ENCODE measurements around the gene ATP6V1G1. TPM values are rescaled to one million over a fixed set of nuclear protein-coding genes. Genes with fewer than 3 reads are reported as not detected.

ATP6V1G1 gene
- total RNA-seq, 1 donor from 2014 or later: 188 TPM

DNA sequence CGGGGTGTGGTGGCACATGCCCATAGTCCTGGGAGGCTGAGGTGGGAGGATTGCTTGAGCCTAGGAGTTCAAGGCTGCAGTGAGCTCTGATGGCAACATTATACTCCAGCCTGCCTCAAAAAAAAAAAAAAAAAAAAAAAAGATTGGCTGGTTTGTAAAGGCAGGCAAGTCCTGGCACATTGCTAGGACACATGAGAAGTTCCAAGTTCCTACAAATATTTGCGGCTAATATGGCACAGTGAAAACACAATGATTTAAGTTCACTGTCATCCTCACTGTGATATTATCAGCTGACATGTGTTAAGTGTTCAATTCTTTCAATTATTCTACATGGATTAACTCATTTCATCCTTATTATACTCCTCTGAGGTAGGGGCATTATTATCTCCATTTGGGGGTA, 43.6 kb downstream of the ATP6V1G1 start:
- Mint-ChIP-seq H3K27ac (ENCODE audit: unreplicated experiment) (no peak overlapping the region), H3K4me3 (ENCODE audit: unreplicated experiment) (no peak overlapping the region), H3K4me1 (ENCODE audit: low read depth, unreplicated experiment) (no peaks in the 10 kb centered on the region), H3K36me3 (ENCODE audit: low read depth, unreplicated experiment) (peaks cover 32% of the 10 kb centered on the region), H3K27me3 (ENCODE audit: low read depth, unreplicated experiment) (no peaks in the 10 kb centered on the region), H3K9me3 (ENCODE audit: unreplicated experiment) (no peaks in the 10 kb centered on the region)
- Histone ChIP-seq H3K4me3 (ENCODE audit: insufficient read depth, low read depth, low read length) (no peak overlapping the region), H3K27ac (ENCODE audit: low read depth, low read length) (no peak overlapping the region), H3K27me3 (ENCODE audit: insufficient read depth, low read length) (no peaks in the 10 kb centered on the region), H3K9me3 (ENCODE audit: insufficient read depth, low read depth, low read length) (no peaks in the 10 kb centered on the region), H4K20me1 (ENCODE audit: insufficient read depth, low read length) (no peaks in the 10 kb centered on the region), H3K4me1 (ENCODE audit: insufficient read depth, low read length) (no peaks in the 10 kb centered on the region), H3K9ac (ENCODE audit: low read length) (no peak overlapping the region), H3K36me3 (ENCODE audit: insufficient read depth, low read length) (no peaks in the 10 kb centered on the region), H3K79me2 (ENCODE audit: insufficient read depth, low read length) (no peaks in the 10 kb centered on the region), H2AFZ (ENCODE audit: low read depth, low read length) (no peak overlapping the region), H3K4me2 (ENCODE audit: low read length) (no peak overlapping the region)
- DNase-seq (ENCODE audit: low read depth) (no peak), FAIRE-seq (no peak)
- no peak for TF ChIP-seq CTCF (IDR thresholded peaks at IDR 0.05; ENCODE audit: insufficient read depth, low read depth, low read length)
- TF ChIP-seq EZH2 (IDR thresholded peaks at IDR 0.05; ENCODE audit: insufficient read depth, low read length): no peak

DNA sequence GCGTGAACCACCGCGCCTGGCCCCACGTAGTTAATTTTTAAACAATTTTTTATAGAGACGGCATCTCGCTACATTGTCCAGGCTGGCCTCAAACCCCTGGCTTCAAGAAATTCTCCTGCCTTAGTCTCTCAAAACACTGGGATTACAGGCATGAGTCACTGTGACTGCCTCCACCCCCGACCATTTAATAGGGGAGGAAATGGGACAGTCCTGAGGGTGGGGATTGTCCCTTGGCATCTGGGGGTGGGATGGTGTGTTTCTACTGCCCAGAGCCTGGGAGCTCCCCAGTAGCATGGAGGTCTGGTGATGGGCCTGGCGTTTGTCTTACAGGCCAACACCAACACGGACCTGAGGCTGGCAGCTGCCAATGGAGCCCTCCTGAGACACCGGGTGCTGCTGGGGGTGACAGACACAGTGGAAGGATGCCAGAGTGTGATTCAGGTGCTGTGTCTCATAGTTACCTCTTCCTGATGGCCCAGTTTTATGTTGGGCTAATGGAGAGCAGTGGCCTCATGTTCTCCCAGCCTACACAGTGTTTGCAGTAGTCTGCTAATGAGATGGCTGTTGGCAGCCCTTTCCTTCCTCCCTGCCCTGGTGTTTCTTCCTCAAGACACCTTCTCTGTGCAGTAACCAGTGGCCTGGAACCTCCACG, 46.0 kb downstream of the ATP6V1G1 start:
- Mint-ChIP-seq H3K27me3 (ENCODE audit: low read depth, unreplicated experiment) (no peaks in the 10 kb centered on the region), H3K36me3 (ENCODE audit: low read depth, unreplicated experiment) (peaks cover 38% of the 10 kb centered on the region), H3K9me3 (ENCODE audit: unreplicated experiment) (no peaks in the 10 kb centered on the region), H3K27ac (ENCODE audit: unreplicated experiment) (no peak overlapping the region), H3K4me1 (ENCODE audit: low read depth, unreplicated experiment) (no peaks in the 10 kb centered on the region), H3K4me3 (ENCODE audit: unreplicated experiment) (no peak overlapping the region)
- Histone ChIP-seq H3K79me2 (ENCODE audit: insufficient read depth, low read length) (no peaks in the 10 kb centered on the region), H3K4me3 (ENCODE audit: insufficient read depth, low read depth, low read length) (no peak overlapping the region), H3K4me2 (ENCODE audit: low read length) (no peak overlapping the region), H2AFZ (ENCODE audit: low read depth, low read length) (no peak overlapping the region), H3K4me1 (ENCODE audit: insufficient read depth, low read length) (no peaks in the 10 kb centered on the region), H3K27ac (ENCODE audit: low read depth, low read length) (no peak overlapping the region), H4K20me1 (ENCODE audit: insufficient read depth, low read length) (no peaks in the 10 kb centered on the region), H3K9ac (ENCODE audit: low read length) (no peak overlapping the region), H3K36me3 (ENCODE audit: insufficient read depth, low read length) (no peaks in the 10 kb centered on the region), H3K9me3 (ENCODE audit: insufficient read depth, low read depth, low read length) (no peaks in the 10 kb centered on the region), H3K27me3 (ENCODE audit: insufficient read depth, low read length) (no peaks in the 10 kb centered on the region)
- no peak for TF ChIP-seq EZH2 (IDR thresholded peaks at IDR 0.05; ENCODE audit: insufficient read depth, low read length)
- TF ChIP-seq CTCF (IDR thresholded peaks at IDR 0.05; ENCODE audit: insufficient read depth, low read depth, low read length): no peak
- FAIRE-seq (no peak), DNase-seq (ENCODE audit: low read depth) (no peak)

GRCh38 chr9:114634387-114634786, 46.8 kb downstream of the ATP6V1G1 start:
- Mint-ChIP-seq H3K27me3 (ENCODE audit: low read depth, unreplicated experiment) (no peaks in the 10 kb centered on the region), H3K36me3 (ENCODE audit: low read depth, unreplicated experiment) (peaks cover 32% of the 10 kb centered on the region), H3K4me1 (ENCODE audit: low read depth, unreplicated experiment) (no peaks in the 10 kb centered on the region), H3K9me3 (ENCODE audit: unreplicated experiment) (no peaks in the 10 kb centered on the region), H3K4me3 (ENCODE audit: unreplicated experiment) (no peak overlapping the region), H3K27ac (ENCODE audit: unreplicated experiment) (no peak overlapping the region)
- no peak overlapping the region for H3K4me2 ChIP-seq (ENCODE audit: low read length)
- H3K27me3 ChIP-seq (ENCODE audit: insufficient read depth, low read length): no peaks in the 10 kb centered on the region
- no peak for FAIRE-seq
- no peaks in the 10 kb centered on the region for H3K9me3 ChIP-seq (ENCODE audit: insufficient read depth, low read depth, low read length)
- DNase-seq (ENCODE audit: low read depth): no peak
- H3K27ac ChIP-seq (ENCODE audit: low read depth, low read length): no peak overlapping the region
- no peak overlapping the region for H2AFZ ChIP-seq (ENCODE audit: low read depth, low read length)
- TF ChIP-seq CTCF (IDR thresholded peaks at IDR 0.05; ENCODE audit: insufficient read depth, low read depth, low read length) (no peak), EZH2 (IDR thresholded peaks at IDR 0.05; ENCODE audit: insufficient read depth, low read length) (no peak)
- H3K4me3 ChIP-seq (ENCODE audit: insufficient read depth, low read depth, low read length): no peak overlapping the region
- no peaks in the 10 kb centered on the region for H4K20me1 ChIP-seq (ENCODE audit: insufficient read depth, low read length)
- H3K36me3 ChIP-seq (ENCODE audit: insufficient read depth, low read length): no peaks in the 10 kb centered on the region
- no peaks in the 10 kb centered on the region for H3K4me1 ChIP-seq (ENCODE audit: insufficient read depth, low read length)
- no peak overlapping the region for H3K9ac ChIP-seq (ENCODE audit: low read length)
- no peaks in the 10 kb centered on the region for H3K79me2 ChIP-seq (ENCODE audit: insufficient read depth, low read length)

Data from astrocyte (in vitro differentiated cells and primary cell).